Measurements from ENCODE around the gene NRP2. TPM values are rescaled to one million over a fixed set of nuclear protein-coding genes. Genes with fewer than 3 reads are reported as not detected.

NRP2 gene
- total RNA-seq, 4 donors from 2014 or later: 4.0 to 11.5 (median 5.9) TPM

DNA sequence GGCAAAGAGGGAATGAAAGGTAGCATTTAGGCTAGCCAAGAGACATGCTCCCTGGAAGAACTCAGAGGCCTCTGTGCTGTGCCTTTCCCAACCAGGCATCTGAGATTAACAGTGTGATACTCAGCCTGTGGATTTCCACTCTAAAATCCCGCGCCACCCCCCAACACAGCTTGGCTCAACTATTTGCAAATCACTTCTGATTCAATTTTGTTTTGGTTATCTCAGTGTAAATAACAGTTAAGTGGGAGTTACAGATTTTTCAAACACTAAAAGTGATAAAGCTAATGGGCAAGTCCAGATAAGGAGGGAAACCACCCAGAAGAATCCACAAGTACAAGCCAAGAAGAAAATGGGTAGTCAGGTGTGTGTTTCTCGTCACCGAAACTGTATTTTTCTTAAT, 1.4 kb upstream of the NRP2 start:
- DNase-seq (ENCODE audit: low spot score in 2 of 2): no peak
- H3K4me3 ChIP-seq (ENCODE audit: low read depth, poor library complexity, severe bottlenecking): no peak overlapping the region
- intact Hi-C loops (cut with DNase I; ENCODE audit: low total_unique reads): loop anchor here (10.0 kb wide), 1 partner anchor 1356 kb away; no protein-coding TSS in a partner anchor
- no peak for TF ChIP-seq POLR2A (IDR thresholded peaks at IDR 0.05)
- 71 to 82% methylated on average over 4 of the region's 4 CpGs for WGBS, 2 donors

DNA sequence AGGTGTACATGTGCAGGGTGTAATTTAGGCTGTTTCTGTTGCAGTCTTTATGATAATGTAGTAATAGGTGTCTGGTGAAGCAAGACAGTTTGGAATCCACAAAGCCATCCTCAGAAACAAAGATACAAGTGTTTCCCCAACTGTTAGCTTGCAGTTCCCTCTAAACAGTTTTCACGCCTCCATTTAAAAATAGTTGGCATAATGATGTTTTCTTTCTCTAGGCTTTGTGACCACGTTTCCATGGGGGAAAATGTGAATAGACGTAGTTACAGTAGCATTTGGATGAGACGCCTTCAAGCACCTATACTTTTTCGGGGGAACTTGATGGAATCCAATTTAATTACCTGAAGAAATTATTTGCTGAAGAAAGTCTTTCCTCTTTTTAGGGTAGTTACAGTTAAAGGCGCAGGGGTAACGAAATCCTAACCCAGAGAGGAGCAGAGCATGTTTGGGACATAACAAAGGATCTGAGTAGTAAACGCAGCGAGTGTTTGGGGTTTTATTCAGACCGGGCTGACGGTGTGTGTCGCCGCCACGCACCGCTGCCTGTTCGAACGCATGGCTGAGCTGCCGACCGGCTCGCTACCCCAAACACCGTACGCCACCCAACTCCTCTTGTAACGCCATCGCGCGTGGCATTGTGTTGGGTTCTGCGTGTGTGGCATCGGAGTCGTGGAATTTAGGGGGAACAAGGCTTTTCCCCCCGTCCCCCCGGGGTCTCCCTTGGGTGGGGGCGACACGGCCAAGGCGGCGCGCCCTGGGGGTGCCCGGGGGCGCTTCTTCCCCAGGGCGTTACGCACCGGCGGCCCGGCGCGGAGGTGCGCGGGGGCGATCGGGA, 681 bp upstream of the NRP2 start:
- peak in 1 of 2 donors; percentile 87 for DNase-seq (ENCODE audit: low spot score in 2 of 2)
- H3K4me3 ChIP-seq (ENCODE audit: low read depth, poor library complexity, severe bottlenecking): peak overlapping the region; percentile 49
- TF ChIP-seq, protein P1, sequence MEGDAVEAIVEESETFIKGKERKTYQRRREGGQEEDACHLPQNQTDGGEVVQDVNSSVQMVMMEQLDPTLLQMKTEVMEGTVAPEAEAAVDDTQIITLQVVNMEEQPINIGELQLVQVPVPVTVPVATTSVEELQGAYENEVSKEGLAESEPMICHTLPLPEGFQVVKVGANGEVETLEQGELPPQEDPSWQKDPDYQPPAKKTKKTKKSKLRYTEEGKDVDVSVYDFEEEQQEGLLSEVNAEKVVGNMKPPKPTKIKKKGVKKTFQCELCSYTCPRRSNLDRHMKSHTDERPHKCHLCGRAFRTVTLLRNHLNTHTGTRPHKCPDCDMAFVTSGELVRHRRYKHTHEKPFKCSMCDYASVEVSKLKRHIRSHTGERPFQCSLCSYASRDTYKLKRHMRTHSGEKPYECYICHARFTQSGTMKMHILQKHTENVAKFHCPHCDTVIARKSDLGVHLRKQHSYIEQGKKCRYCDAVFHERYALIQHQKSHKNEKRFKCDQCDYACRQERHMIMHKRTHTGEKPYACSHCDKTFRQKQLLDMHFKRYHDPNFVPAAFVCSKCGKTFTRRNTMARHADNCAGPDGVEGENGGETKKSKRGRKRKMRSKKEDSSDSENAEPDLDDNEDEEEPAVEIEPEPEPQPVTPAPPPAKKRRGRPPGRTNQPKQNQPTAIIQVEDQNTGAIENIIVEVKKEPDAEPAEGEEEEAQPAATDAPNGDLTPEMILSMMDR (IDR thresholded peaks at IDR 0.05): no peak
- no peak for TF ChIP-seq POLR2A (IDR thresholded peaks at IDR 0.05)
- 9 to 18% methylated on average over 29 to 48 of the region's 49 CpGs for WGBS, 2 donors
- intact Hi-C loops (cut with DNase I; ENCODE audit: low total_unique reads): loop anchor here (10.0 kb wide), 1 partner anchor 1357 kb away; no protein-coding TSS in a partner anchor

DNA sequence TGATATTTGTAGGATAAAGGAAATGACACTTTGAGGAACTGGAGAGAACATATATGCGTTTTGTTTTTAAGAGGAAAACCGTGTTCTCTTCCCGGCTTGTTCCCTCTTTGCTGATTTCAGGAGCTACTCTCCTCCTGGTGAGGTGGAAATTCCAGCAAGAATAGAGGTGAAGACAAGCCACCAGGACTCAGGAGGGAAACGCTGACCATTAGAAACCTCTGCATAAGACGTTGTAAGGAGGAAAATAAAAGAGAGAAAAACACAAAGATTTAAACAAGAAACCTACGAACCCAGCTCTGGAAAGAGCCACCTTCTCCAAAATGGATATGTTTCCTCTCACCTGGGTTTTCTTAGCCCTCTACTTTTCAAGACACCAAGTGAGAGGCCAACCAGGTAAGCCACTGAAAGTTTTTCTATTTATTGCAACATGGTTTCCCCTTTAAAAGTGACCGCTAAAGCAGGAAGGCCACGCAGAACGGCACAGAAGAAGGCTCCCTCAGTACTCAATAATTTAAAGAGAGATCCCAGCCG, 735 bp downstream of the NRP2 start:
- peak overlapping the region; percentile 8 for H3K4me3 ChIP-seq (ENCODE audit: low read depth, poor library complexity, severe bottlenecking)
- TF ChIP-seq, protein P1 (IDR thresholded peaks at IDR 0.05): no peak
- TF ChIP-seq POLR2A (IDR thresholded peaks at IDR 0.05): no peak
- intact Hi-C loops (cut with DNase I; ENCODE audit: low total_unique reads): loop anchor here (10.0 kb wide), 1 partner anchor 1358 kb away; no protein-coding TSS in a partner anchor
- 31 to 33% methylated on average over 10 of the region's 10 CpGs for WGBS, 2 donors
- no peak for DNase-seq (ENCODE audit: low spot score in 2 of 2)

DNA sequence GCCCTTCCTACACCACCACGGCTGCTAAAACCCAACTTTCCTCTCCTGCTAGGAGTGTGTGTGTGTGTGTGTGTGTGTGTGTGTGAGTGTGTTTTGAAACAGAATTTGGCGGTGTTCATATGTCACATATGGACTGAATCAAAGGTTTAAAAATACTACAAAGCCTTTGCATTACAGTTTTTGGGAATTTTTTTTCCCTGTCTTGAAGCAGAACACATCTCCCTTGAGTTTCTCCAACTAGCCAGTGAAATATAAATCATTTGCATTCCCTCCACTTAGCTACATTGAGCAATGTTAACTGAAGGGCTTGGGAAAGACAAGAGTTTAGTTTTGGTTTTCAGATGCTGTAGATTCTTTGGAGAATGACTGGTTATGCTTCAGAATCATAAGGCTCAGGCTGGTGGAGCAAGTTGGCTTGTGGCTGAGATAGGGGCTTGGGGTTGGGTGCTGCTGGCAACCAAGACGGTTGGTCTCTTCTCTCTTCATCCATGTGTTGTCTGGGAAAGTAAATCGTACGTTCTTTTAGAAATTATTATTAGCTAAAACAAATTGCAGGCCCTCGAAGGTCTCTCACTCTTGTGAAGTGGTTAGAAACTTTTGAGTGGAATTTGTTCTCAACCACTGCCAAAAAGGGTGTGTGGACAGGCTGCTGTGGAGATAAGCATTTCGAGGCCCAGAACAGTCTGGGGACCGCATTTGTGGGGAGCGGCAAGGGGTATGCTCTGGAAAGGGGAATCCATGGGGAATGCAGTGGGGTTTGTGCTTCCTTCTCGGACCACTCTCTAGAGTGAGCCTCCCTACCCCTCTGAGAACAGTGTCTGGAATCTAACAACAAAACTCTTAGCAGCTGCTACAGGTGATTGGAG, 1.4 kb downstream of the NRP2 start:
- intact Hi-C loops (cut with DNase I; ENCODE audit: low total_unique reads): loop anchor here (10.0 kb wide), 1 partner anchor 1359 kb away; no protein-coding TSS in a partner anchor
- 66 to 71% methylated on average over 10 of the region's 10 CpGs for WGBS, 2 donors
- H3K4me3 ChIP-seq (ENCODE audit: low read depth, poor library complexity, severe bottlenecking): peak overlapping the region; percentile 8
- peak in 1 of 2 donors; percentile 10 for DNase-seq (ENCODE audit: low spot score in 2 of 2)
- TF ChIP-seq, protein P1 (IDR thresholded peaks at IDR 0.05): no peak
- TF ChIP-seq POLR2A (IDR thresholded peaks at IDR 0.05): no peak

DNA sequence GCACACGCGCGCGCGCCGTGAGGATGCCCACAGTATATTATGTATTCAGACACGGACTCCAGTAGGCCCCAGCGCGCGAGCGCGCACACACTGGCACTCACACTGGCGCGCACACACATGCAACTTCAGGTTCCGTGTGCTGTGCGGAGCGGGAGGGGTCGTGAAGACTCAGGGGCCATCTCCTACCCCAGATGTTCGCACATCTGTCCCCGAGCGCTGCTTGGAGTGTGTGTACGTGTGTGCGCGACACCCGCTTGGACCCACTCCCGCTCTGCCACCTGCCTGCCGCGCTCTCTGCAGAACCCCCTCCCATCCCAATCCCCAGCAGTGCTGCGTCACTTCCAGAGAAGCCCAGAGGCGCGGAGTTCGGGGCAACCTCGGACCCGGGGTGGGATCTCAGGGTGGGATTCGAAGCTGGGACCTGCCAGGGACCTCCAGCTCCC, 2.6 kb downstream of the NRP2 start:
- no peak for DNase-seq (ENCODE audit: low spot score in 2 of 2)
- H3K4me3 ChIP-seq (ENCODE audit: low read depth, poor library complexity, severe bottlenecking): peak overlapping the region; percentile 46
- no peak for TF ChIP-seq POLR2A (IDR thresholded peaks at IDR 0.05)
- TF ChIP-seq, protein P1 (IDR thresholded peaks at IDR 0.05): no peak
- 33 to 35% methylated on average over 21 to 34 of the region's 35 CpGs for WGBS, 2 donors
- intact Hi-C loops (cut with DNase I; ENCODE audit: low total_unique reads): loop anchor here (10.0 kb wide), 1 partner anchor 1360 kb away; no protein-coding TSS in a partner anchor
